CD4-positive, alpha-beta T cell treated with Interleukin-12 subunit alpha and Interleukin-12 subunit beta, for 1 hour (primary cell): ENCODE data around the gene OR10A4.
"Not testable (repeated sequence)": the region's sequence is repeated elsewhere in the genome, so short reads cannot be mapped to it uniquely, and the experiment has no call there.

Experiments
- DNase-seq: peaks from one replicate; pipeline ENCODE4 v3.0.0-alpha.2; 2020

Gene OR10A4, protein sequence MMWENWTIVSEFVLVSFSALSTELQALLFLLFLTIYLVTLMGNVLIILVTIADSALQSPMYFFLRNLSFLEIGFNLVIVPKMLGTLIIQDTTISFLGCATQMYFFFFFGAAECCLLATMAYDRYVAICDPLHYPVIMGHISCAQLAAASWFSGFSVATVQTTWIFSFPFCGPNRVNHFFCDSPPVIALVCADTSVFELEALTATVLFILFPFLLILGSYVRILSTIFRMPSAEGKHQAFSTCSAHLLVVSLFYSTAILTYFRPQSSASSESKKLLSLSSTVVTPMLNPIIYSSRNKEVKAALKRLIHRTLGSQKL

DNA sequence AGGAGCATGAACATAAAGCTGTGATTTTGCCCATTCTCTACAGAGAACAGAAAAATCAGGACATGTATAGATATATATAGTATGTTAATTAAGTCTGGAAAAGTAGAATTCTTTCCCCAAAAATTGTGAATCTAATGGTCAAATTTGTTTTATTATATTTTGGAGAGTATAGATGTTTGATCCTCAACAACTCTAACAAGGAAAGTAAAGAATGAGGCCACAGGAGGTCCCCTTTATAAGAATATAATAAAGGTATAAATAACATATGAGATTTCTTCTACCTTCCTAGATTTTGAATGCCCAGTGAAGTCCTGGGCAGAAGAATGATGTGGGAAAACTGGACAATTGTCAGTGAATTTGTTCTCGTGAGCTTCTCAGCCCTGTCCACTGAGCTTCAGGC lies at the start of gene OR10A4:
Gene OR10A4 (plus strand): TSS at position 301 of the 400 bp plus-strand sequence. CDS start 23 bp downstream, at position 324.
- DNase-seq, result no peak

GRCh38 chr11:6828103-6828502 lies 48.3 kb upstream of the OR10A4 start:
- no peak for DNase-seq

- DNase-seq, result no peak
Measured at GRCh38 chr11:6833356-6833755, 43.1 kb upstream of the OR10A4 start.

GRCh38 chr11:6834021-6834420 lies 42.4 kb upstream of the OR10A4 start:
- DNase-seq, result no peak

- no peak for DNase-seq
Measured at GRCh38 chr11:6841694-6842093, 34.7 kb upstream of the OR10A4 start.

DNA sequence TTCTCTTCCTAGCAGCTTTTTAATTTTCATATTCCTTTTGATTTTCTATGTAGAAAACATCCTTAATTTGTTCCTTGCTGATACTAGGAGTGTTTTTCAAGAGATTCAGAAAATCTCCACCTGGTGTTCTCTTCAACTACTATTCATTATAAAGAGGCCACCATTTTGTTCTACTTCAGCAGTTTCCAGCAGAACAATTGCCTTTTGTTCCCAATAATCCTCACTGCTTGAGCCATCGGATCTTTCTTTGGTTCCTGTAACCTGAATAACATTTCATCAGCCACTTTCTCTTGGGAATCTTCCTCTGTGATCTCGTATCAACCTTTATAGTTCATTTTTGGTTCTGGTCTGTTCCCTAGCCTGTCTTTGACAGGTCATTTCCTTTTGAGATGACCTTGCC lies 32.8 kb upstream of the OR10A4 start:
- no peak for DNase-seq

- DNase-seq, result no peak
Measured at GRCh38 chr11:6844356-6844755, 32.1 kb upstream of the OR10A4 start.

DNA sequence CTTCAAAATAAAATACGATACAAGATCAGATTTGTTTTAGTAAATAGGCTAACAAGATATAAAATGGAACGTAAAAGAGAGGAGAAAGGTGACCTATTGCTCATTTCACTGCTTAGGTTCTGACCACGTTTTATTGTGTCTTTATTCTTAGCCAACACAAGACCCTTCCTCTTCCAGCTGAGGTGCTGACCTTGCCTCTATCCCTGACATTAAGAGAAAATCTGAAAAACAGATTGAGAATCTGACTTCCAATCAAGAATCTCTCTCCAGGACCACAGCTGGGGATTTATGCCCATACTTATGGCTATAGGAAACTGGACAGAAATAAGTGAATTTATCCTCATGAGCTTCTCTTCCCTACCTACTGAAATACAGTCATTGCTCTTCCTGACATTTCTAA lies 31.0 kb upstream of the OR10A4 start, which contains the start of gene OR10A5:
Gene OR10A5 (plus strand): TSS at position 301 of the 400 bp plus-strand sequence. CDS start 0 bp downstream, at position 301.
- no peak for DNase-seq

GRCh38 chr11:6850526-6850925 lies 25.9 kb upstream of the OR10A4 start:
- DNase-seq, result no peak

- DNase-seq, result not testable (repeated sequence)
Measured at GRCh38 chr11:6854801-6855200, 21.6 kb upstream of the OR10A4 start.

- DNase-seq, result no peak
Measured at GRCh38 chr11:6855971-6856541, 20.4 kb upstream of the OR10A4 start.

GRCh38 chr11:6856871-6857270 lies 19.6 kb upstream of the OR10A4 start:
- DNase-seq, result no peak

GRCh38 chr11:6862961-6863360 lies 13.5 kb upstream of the OR10A4 start, which contains the start of gene OR10A2:
Gene OR10A2 (plus strand): TSS chr11:6863057. CDS start chr11:6869755, 6,698 bp downstream.
- DNase-seq, result no peak

- no peak for DNase-seq
Measured at GRCh38 chr11:6864438-6864837, 12.0 kb upstream of the OR10A4 start.

DNA sequence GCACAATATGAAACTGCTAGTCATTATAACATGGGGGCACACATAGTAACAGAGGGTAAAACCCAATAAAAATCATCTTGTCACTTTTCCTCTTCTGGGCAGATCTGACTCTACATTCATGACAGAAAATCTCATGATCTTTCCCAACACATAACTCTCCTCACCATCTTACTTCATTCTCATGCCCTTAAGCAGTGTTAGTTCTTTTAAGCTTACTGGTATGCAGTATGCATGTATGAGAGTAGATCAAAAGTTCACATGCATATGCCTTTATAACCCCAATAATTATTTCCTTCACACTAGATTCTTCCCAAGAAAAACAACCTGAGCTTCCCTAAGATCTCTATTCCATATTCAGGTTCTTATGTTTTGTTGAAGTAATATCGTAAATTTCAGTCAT lies 5.1 kb upstream of the OR10A4 start:
- no peak for DNase-seq

- DNase-seq, result no peak
Measured at GRCh38 chr11:6875761-6876160, 664 bp upstream of the OR10A4 start.

- DNase-seq, result no peak
Measured at GRCh38 chr11:6876914-6877313, 489 bp downstream of the OR10A4 start.

DNA sequence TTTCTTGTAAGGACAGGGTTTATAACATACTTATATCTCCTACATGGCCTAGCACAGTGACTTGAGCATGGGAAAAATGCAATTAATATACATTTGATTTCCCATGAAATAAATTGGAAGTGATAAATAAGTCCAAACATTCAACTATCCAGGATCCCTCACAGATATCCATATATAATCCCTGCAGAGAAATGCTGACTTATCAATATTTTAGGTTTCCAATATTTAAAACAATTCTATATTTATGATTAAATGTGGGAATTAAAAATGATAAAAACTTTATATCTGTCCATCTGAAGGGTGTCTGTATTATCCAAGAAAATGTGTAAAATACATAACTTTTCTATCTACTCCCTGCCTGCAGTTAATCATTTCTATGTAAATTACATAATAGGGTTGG lies 6.3 kb downstream of the OR10A4 start:
- no peak for DNase-seq

DNA sequence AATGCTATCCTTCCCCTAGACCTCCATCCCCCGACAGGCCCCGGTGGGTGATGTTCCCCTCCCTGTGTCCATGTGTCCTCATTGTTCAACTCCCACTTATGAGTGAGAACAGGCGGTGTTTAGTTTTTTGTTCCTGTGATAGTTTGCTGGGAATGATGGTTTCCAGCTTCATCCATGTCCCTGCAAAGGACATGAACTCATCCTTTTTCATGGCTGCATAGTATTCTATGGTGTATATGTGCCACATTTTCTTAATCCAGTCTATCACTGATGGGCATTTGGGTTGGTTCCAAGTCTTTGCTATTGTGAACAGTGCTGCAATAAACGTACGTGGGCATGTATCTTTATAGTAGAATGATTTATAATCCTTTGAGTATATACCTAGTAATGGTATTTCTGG lies 11.3 kb downstream of the OR10A4 start:
- not testable (repeated sequence) for DNase-seq

DNA sequence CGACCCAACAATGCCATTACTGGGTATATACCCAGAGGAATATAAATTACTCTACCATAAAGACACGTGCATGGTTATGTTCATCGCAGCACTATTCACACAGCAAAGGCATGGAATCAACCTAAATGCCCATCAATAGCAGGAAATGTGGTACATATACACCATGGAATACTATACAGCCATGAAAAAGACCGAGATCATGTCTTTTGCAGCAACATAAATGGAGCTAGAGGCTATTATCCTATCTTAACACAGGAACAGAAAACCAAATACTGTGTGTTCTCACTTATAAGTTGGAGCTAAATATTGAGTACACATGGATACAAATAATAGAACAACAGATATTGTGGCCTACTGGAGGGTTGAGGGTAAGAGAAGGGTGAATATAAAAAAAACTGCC lies 12.4 kb downstream of the OR10A4 start:
- DNase-seq, result no peak

GRCh38 chr11:6889835-6890234 lies 13.4 kb downstream of the OR10A4 start:
- DNase-seq, result no peak

DNA sequence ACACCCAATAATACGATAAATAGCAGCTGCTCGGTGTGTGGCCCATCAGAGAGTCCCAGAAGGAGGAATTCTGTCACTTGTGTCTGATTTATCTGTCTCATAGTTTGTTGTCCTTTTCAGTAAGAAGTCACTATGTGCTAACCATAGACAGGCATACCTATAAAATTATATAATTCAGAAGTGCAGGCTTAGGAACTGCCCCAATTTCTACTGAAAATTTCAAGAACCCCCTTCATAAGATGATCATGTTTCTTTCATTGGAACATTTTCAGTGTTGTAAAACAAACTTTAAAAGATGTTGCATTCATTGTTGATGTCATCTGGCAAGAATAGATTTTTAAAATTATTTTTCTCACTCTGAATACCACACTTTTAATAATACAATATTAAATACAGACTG lies 16.0 kb downstream of the OR10A4 start, which contains the start of gene OR2D2:
Gene OR2D2 (minus strand): TSS at position 101 of the 400 bp plus-strand sequence. CDS start 0 bp downstream, at position 101.
- no peak for DNase-seq

- no peak for DNase-seq
Measured at GRCh38 chr11:6894097-6894496, 17.7 kb downstream of the OR10A4 start.

DNA sequence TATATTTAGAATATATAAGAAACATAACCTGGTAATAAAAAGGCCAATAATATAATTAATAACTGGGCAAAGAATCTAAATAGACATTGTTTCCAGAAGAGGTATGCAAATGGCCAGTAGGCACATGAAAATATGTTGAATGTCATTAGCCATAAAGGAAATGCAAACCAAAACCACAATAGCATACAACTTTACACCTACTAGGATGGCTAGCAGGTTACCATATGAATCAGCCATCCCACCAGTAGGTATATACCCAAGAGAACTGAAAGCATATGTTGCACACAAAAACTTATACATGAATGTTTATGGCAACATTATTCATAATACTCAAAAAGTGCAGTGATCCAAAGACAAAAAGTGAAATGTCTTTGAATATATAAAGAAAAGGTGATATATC lies 18.6 kb downstream of the OR10A4 start:
- no peak for DNase-seq
